Measurements from ENCODE around the gene STAT4.

Gene STAT4

DNA sequence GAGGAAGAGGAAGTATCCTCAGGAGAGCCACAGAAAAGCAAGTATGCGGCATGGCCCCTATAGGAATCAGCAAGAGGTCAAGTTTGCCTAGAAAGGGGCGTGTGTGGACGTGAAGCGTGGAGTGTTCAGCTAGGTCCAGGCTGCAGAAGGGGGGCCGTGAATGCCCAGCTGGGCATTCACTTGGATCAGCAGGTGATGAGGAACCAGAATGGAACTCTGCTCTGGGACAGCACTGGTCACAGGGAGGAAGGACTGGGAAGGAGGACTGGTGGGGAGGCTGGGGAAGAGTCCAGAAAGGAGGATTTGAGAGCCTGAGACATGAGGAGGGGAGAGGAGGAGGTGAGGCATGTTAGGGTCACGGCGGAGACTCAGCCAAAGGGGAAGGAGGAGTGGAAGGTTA lies 156.6 kb downstream of the STAT4 start:
- DNase-seq (ENCODE audit: low spot score): no peak

DNA sequence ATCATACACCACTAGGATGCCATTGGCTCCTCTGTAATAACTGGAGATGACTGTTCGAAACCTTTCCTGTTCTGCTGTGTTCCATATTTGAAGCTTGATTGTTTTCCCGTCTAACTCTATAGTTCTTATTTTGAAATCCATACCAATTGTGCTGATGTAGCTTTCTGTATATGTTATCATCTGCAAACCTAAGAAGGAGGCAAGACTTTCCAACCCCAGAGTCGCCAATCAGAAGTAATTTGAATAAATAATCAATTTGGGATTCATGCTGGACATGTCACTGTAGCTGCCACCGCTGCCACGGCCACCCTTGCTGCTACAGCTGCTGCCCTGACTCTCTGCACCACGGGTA lies 157.5 kb downstream of the STAT4 start:
- no peak for DNase-seq (ENCODE audit: low spot score)

DNA sequence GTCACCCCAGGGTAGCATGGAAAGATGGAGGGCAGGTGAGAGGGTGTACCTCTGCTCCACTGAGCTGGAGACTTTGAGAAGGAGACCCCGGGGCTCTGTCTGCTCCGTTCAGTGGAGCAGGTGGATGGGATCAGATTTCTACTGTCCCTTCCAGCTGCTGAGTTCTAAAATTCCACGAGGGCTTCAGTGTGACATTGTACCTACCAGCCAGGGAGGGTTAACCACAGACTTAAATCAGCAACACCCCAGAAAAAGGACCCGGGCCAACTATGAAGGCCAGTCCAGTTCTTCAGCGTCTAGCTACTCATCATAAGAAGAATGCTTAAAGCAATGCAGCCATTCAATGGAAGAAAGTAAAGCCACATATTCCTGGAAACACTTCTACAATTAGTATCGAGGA lies 160.7 kb downstream of the STAT4 start:
- no peak for DNase-seq (ENCODE audit: low spot score)

DNA sequence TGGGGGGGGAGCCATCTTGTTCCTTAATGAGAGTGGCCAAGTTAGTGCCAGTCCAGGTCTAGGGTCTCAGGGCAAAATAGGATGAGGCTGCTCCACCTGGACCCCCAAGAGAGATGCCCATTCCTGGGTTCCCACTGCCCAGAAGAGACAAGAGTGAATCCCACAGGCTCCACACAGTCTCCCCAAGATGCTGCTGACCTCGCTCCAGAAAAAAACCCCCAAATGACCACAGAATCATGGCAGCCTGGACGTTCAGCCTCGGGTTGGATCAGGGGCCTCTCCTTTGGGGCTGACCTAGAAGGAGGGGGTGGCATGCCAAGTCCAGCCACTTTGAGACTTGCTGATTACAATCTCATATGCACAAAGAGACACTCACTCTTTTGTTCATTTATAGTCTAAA lies 161.9 kb downstream of the STAT4 start:
- no peak for DNase-seq (ENCODE audit: low spot score)

DNA sequence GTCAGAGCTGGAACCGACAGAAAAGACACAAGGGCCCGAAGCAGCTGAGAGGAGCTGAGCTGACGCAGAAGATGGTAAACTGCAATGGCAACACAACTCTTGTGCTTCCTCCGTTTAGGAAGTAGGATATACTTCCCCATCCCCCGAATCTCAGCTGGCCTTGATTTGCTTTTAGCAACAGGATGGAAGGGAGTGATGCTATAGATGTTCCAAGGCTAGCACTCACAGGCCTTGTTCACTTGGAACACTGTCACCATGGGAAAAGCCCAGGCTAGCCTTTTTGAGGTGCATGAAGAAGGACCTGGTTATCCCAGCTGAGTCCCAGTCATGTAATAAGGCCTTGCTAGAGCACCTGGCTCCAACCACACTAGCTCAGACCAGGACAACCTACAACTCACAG lies 162.9 kb downstream of the STAT4 start:
- no peak for DNase-seq (ENCODE audit: low spot score)

DNA sequence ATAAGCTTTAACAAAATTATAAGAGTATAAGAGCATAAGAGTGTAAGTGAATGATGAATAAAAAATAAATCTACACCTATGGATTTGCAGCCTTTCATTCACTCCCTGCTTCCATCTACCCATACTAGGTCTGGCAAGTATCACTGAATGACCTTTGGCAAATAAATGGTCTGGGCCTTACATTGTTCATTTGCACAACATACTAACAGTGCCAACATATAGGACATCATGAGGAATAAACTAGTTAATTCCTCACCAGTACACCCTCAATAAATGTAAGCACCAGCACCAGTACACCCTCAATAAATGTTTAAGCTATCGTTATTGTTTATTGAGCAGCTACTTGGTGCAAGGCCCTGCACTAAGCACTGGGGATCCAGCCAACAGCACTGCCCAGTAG lies 163.7 kb downstream of the STAT4 start:
- no peak for DNase-seq (ENCODE audit: low spot score)

DNA sequence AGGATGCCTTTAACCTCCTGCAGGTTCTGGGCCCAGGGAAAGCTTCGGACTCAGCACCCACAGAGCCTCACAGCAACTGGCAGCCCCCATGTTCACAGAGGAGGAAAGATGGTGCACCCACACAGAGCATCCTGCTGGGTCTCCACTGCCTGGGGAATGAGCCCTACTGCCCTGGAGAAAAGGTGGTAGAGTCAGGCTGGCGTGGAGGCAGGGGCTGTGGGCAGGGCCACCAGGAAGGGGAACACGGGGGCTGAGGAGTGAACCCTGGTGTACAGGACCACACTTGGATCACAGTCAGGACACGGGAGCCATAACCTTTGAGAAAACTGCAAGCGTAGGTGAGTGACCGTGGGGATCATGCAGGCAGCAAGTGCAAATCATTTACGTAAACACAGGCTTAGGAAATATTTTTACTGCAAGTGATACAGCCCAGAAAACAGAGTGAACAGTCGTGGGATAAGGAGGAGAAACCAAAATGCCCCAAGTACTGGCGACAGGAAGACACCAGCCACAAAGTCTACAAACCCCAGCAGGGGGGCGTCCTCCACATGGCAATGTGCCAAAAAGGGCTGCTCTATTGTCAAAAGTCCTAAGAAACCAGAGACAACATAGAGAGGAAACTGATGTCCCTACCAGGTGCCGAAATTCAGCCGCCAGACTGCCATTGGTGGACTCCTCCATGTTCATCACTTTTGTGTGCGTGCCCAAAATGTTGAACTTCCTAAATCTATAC lies 164.4 kb downstream of the STAT4 start:
- DNase-seq (ENCODE audit: low spot score): no peak

DNA sequence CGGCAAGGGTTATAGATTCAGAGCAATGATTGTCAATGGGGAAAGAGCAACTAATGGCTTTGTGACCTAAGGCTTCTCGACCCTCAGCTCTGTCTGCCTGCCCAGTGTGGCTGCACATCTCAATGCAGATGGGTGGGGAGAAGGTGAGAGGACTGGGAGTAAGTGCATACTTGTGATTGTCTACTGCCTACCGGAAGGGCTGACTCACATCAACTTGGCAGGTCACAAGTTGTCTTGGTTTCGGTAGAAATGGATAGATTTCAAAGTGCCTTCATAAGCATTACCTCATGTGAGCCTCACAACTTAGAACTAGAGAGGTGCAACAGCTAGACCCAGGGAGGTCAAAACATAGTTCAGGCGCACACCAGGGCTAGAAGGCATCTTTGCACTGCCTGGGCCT lies 166.2 kb downstream of the STAT4 start:
- DNase-seq (ENCODE audit: low spot score): peak; percentile 60

DNA sequence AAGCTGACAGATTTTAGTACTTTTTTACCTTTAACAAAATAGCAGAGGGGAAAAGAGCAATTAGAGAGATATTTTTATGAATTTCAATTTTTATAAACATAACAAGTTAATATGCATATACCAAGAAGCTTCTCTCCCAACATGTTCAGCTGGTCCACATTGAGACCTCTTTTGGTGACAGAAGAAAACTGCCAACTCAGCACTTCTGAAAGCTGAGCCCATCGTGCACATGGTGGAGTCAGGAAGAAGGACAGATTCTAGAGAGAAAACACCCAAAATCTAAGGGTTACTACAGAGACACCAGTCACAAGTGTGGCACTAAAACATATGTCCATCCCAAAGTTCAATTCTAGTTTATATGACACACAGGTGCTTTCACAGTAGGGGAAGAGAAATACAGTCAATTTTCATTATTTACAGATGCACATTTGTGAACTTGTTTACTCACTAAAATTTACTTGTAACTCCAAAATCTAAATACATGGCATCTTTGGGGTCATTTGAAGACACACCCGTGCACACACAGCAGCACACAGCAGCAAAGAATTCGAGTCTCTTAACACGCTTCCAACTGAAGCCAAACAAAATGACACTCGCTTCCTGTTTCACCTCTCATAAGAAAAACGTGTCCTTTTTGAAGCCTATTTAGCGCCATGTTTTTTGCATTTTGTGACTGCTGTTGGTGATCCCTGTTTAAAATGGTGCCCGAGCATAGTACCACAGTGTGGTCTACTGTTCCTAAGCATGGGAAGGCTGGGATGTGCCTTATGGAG lies 168.3 kb downstream of the STAT4 start:
- no peak for DNase-seq (ENCODE audit: low spot score)

DNA sequence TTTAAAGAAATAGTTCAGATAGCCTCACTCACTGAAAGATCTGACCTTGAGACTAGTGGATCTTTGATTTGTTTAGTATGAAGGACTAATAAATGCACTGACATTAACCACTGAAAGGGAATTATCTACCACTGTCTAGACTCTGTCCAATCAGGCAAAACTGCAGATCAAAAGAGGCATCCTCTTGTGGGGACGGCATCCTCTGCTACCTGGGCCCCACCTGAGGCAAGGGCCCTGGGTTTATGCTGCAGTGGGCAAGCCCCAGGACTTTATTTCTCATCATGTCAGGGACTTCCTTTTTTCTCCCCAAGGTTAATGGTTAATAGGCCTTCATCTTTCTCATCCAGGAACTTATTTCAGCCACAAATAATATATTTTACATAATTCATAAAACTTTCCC lies 169.1 kb downstream of the STAT4 start:
- no peak for DNase-seq (ENCODE audit: low spot score)

DNA sequence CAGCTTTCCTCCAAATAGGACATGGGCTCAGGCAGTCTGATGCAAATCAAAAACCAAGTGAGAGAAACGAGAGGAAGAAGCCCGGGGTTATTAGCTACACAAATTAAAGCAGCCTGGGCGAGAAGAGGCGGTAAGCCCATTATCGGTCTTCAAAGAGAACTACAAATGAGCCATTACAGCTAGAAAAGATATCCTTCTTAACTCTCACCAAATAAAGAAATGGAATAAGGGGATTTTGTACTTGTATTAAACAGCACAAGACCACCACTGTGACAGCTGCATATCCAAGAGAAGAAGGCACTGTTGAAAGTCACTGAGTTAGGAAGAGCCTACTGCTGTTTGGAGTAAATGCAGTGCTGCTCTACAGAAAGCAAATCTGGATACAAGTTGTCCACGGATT lies 169.5 kb downstream of the STAT4 start:
- DNase-seq (ENCODE audit: low spot score): no peak

DNA sequence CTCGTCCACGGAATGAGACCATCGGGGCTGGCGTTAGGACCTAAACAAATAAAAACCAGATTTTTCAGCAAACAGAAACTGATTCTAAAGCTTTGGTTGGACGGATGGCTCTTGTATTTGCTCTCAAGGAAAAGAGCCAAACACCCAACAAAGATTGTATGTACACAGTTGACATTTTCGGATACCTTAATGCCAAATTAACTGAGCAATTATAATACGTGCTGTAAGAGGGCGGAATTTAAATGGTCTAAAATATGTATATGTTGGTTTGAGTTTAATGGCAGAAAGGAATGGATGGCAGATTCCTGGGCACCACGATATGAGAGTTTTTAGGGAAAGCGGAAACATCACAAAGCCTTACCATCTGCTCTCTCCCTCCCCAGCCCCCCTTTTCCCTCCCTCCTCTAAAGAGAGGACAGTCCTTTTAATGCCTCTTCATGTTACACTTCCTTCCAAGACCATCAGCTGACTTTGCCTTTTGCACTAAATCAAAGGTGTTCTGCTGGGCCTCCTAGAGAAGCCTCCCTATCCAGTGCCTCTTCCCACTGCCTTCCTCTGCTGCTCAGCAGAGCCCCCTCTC lies 170.1 kb downstream of the STAT4 start:
- no peak for DNase-seq (ENCODE audit: low spot score)

DNA sequence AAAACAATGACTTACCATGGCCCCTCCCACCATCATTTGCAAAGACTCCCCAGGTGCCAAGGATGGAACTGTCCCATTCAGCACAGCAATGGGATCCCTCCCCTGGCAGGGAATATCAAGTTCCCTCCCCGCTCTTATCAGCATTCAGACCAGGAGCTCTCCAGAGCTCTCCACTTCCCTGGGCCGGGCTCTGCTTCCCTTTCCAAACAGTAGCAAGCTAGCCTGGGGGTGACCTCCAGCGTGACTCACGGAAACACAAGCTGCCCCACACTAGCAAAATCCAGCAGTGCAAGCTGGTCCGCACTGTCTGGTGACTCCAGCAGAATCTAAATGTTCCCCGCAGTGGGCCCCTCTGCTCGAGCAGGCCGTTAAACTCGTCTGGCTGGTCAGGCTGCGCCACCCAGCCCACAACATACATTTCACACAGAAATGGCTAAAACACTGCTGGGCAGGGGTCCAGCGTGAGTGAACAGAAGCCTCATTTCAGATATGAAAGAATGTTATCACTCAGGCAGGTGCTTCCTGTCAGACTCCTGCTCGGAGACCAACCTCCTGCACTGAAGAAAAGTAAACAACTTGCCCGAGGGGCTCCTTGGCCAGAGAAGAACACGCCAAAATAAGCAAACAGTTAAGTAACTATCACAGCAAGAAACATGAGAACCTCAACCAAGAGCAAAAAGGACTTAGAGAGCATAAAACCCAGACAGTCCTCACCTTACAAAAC lies 170.7 kb downstream of the STAT4 start:
- no peak for DNase-seq (ENCODE audit: low spot score)

Data from AG08395 (cell line).